Lung (tissue), 12 donors: ENCODE measurements around the gene FAM3B. TPM values are rescaled to one million over a fixed set of nuclear protein-coding genes. Genes with fewer than 3 reads are reported as not detected.

Experiments used
- ATAC-seq: fragments of 200-7000 bp; cut with Tn5 transposase; one replicate; pipeline ENCODE4 v1.9.1; 2020; ENCODE audit warnings: moderate number of reproducible peaks; ENCODE audit not compliant: insufficient read depth, low FRiP score
- DNase-seq, 3 donors: peaks; one replicate each; pipeline ENCODE4 v3.0.0-alpha.2; 2013 to 2017
- H3K27ac ChIP-seq, 2 donors: one replicate each; pipeline ENCODE4 v1.5.1; 2013; ENCODE audit warnings: mild to moderate bottlenecking in 2 of 2, moderate library complexity in 2 of 2, control low read depth in 1 of 2, inconsistent platforms in 1 of 2, low read depth in 1 of 2, low read length in 1 of 2
- H3K27me3 ChIP-seq, 3 donors: one replicate each; pipeline ENCODE4 v1.5.1; 2013; ENCODE audit warnings: low read length in 2 of 3; ENCODE audit not compliant: control insufficient read depth in 3 of 3, insufficient read depth in 3 of 3
- H3K36me3 ChIP-seq, 4 donors: one replicate each; pipeline ENCODE4 v1.5.1; 2013; ENCODE audit warnings: low read length in 4 of 4, mild to moderate bottlenecking in 1 of 4, moderate library complexity in 1 of 4; ENCODE audit not compliant: control insufficient read depth in 4 of 4, insufficient read depth in 4 of 4
- H3K4me1 ChIP-seq, 5 donors: one replicate each; pipeline ENCODE4 v1.5.1; 2013; ENCODE audit warnings: low read length in 5 of 5, mild to moderate bottlenecking in 2 of 5, moderate library complexity in 1 of 5; ENCODE audit not compliant: control insufficient read depth in 5 of 5, insufficient read depth in 5 of 5
- H3K4me3 ChIP-seq: one replicate; pipeline ENCODE4 v1.5.1; 2013; ENCODE audit warnings: mild to moderate bottlenecking, control low read depth, moderate library complexity
- H3K9ac ChIP-seq, 2 donors: one replicate each; pipeline ENCODE4 v1.5.1; 2013; ENCODE audit warnings: low read length in 2 of 2, control low read depth in 1 of 2; ENCODE audit not compliant: insufficient read depth in 1 of 2
- H3K9me3 ChIP-seq, 4 donors: one replicate each; pipeline ENCODE4 v1.5.1; 2013; ENCODE audit warnings: low read length in 3 of 4, mild to moderate bottlenecking in 1 of 4, moderate library complexity in 1 of 4; ENCODE audit not compliant: control insufficient read depth in 4 of 4, insufficient read depth in 3 of 4
- WGBS, 2 donors: extraction: QIAGEN DNeasy Blood & Tissue Kit; methylation state at CpG; one replicate each; pipeline ENCODE4 v1.1.7; 2013; 5-methylcytosine and 5-hydroxymethylcytosine counted together
- polyA plus RNA-seq, 2 donors: library from polyadenylated mRNA; stranded (reverse); fragments of 200-250 nt; gene quantifications; one replicate each; pipeline ENCODE4 v1.2.1, GENCODE V29; 2013
- total RNA-seq, 2 donors: library from RNA; depleted of rRNA in 1 of 2; stranded (reverse); fragments of >200 nt in 1 of 2; gene quantifications; one replicate each; pipeline ENCODE4 v1.2.1, GENCODE V29; 2014 to 2021
- TF ChIP-seq, protein P1 (sequence below): IDR thresholded peaks from 2 replicates; pipeline ENCODE4 v1.5.1; 2012; ENCODE audit warnings: mild to moderate bottlenecking; ENCODE audit errors: control extremely low read depth, extremely low read depth
- donor health status: control.
- donor health status: control.
- donor health status: Bipolar disorder and iron deficiency.
- donor health status: healthy.
- donor health status: DM: yes; HTN: yes; CAD: no.

Gene FAM3B
- total and polyA plus RNA-seq, 4 donors = 4.5 to 18.1 (median 9.0) TPM

DNA sequence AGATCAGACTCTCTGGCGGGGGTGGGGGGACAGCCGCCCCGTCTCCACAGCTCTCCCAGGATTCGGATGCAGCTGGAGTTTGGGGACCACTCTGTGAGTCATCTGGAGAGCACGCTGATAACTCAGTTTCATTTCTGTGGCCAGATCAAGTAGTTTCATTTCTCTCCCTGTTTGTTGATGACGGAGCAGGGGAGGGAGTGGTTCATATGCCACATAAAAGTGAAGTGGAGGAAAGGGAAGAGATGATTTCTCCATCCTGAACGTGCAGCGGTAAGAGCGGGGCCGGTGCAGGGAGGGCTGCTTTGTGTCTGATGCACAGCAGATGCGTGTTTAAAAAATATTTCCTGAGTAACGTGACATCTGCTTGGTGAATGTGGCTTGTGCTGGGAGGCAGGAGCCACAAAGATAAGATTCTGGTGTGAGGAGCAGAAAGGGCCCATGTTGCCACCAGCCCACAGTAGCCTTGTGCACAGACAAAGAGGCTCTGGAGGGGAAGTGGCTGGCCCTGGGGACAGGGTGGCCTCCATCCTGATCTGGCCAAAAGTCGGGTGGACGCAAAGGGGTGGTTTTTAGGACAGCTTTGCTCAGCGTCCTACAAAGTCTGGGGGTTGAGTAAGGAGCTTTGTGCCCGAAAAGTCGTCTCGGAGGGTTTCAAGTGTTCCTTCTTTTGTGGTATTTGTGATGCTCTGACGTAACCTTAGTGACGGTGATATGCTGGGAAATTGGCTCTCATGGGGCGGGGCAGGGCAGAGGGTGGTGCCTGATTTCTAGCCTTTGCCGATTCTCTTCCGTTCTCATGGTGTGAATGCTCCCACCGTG is 45.4 kb downstream of the FAM3B start, which contains the start of gene MX2:
TSS of gene MX2 (plus strand) at position 242 of the 819 bp plus-strand sequence. CDS start 14,880 bp downstream, outside the sequence.
- peak within 1 kb of the TSS; percentile 90 to 95 for H3K27ac ChIP-seq
- TF ChIP-seq, protein P1, sequence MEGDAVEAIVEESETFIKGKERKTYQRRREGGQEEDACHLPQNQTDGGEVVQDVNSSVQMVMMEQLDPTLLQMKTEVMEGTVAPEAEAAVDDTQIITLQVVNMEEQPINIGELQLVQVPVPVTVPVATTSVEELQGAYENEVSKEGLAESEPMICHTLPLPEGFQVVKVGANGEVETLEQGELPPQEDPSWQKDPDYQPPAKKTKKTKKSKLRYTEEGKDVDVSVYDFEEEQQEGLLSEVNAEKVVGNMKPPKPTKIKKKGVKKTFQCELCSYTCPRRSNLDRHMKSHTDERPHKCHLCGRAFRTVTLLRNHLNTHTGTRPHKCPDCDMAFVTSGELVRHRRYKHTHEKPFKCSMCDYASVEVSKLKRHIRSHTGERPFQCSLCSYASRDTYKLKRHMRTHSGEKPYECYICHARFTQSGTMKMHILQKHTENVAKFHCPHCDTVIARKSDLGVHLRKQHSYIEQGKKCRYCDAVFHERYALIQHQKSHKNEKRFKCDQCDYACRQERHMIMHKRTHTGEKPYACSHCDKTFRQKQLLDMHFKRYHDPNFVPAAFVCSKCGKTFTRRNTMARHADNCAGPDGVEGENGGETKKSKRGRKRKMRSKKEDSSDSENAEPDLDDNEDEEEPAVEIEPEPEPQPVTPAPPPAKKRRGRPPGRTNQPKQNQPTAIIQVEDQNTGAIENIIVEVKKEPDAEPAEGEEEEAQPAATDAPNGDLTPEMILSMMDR = no peak
- no peaks in the 10 kb centered on the region for H3K9me3 ChIP-seq
- no peak within 1 kb of the TSS for H3K9ac ChIP-seq
- DNase-seq (peak in 2 of 3 donors; percentile 33 to 42), ATAC-seq (peak; percentile 65)
- H3K36me3 ChIP-seq = peaks cover 0 to 1% (median 0%) of the 10 kb centered on the region in 4 donors
- 16 to 30% methylated on average over 24 of the region's 24 CpGs for WGBS, 2 donors
- no peaks in the 10 kb centered on the region for H3K27me3 ChIP-seq
- H3K4me1 ChIP-seq = peaks cover 0 to 6% (median 0%) of the 10 kb centered on the region in 5 donors
- H3K4me3 ChIP-seq = no peak within 1 kb of the TSS

DNA sequence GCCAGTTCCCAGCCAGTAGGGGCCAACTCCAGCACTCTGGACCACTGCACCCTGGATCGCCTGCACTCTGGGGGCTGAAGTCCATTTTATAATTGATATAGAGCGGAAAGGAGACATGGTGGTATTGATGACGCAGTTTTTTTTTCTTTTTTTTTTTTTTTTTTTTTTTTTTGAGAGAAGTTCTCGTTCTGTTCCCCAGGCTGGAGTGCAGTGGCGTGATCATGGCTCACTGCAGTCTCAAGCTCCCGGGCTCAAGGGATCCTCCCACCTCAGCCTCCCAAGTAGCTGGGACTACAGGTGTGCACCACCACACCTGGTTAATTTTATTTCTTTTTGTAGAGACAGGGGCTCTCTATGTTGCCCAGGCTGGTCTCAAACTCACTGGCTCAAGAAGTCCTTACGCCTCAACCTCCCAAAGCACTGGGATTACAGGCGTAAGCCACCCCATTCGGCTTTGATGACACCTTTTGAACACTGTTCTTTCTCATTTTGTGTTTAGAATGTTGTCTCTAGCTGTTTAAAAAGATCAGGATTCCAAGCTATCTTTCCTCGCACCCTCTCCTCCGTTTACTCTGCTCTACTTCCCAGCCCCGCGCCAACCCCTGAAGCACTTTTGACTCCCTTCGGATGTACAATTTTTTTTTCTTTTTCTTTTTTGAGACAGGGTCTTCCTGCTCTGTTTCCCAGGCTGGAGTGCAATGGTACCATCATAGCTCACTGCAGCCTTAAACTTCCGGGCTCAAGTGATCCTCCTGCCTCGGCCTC is 46.2 kb downstream of the FAM3B start:
- H3K9ac ChIP-seq = no peak overlapping the region

DNA sequence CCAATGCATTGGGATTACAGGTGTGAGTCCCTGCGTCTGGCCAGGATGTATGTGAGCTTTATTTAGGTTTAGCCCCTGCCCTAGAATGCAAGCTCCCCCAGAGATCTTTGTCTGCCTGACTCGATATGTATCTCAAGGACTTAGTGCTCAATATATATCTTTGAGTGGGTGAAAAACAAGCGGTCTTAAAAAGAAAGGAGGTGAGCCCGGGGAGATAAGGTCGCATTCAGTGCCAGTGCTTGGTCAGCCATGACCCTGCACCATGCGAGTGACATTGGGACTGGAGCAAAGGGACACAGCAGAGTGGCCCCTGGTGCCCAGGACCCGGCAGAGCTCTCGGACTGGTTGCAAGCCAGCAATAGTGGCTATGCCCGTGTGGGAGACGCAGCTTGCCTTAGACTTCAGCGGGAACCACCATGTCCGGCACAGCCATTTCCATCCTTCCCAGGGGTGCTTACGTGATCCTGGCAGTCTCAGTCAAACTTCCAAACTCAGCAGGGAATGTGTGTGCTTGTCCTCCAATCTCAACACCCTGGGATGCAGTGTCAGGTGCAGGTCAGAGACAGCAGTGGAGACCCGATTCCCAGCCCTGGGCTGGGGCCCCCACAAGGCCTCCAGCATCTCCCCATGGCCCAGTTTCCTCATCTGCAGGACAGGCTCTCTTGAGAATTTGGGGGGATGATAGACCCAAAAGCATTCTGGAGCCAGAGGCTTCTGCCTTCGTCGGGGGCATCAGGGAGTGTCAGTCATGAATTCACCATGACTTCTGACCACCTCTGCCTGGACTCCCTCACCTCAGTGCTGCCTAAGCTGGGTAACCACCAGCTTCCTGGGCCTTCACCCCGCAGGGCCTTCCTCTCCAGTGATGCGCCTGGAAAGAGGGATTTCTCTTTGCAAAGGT is 47.0 kb downstream of the FAM3B start:
- H3K36me3 ChIP-seq = peaks cover 0 to 1% (median 0%) of the 10 kb centered on the region in 4 donors
- 95 to 97% methylated on average over 18 of the region's 18 CpGs for WGBS, 2 donors
- H3K9ac ChIP-seq = no peak overlapping the region
- ATAC-seq = no peak
- H3K4me1 ChIP-seq = peaks cover 0 to 6% (median 0%) of the 10 kb centered on the region in 5 donors
- H3K4me3 ChIP-seq = no peak overlapping the region
- H3K27me3 ChIP-seq = no peaks in the 10 kb centered on the region
- H3K9me3 ChIP-seq = no peaks in the 10 kb centered on the region
- TF ChIP-seq, protein P1 = no peak
- no peak overlapping the region for H3K27ac ChIP-seq
- DNase-seq = no peak

More for the DNA sequence above, 46.2 kb downstream of the FAM3B start:
- TF ChIP-seq, protein P1 = no peak
- H3K9me3 ChIP-seq = no peaks in the 10 kb centered on the region
- WGBS, 2 donors = 80 to 86% methylated on average over 16 of the region's 16 CpGs
- ATAC-seq (no peak), DNase-seq (no peak)
- H3K27me3 ChIP-seq = no peaks in the 10 kb centered on the region
- peak overlapping the region; percentile 90 to 95 for H3K27ac ChIP-seq
- peaks cover 0 to 6% (median 0%) of the 10 kb centered on the region in 5 donors for H3K4me1 ChIP-seq
- no peak overlapping the region for H3K4me3 ChIP-seq
- peaks cover 0 to 1% (median 0%) of the 10 kb centered on the region in 4 donors for H3K36me3 ChIP-seq
